GM18505 (cell line): ENCODE data around the gene TRMT2A.

ENCODE experiments used
- ATAC-seq: cut with Tn5 transposase; IDR thresholded peaks from one replicate; pipeline ENCODE4 v1.9.1; 2021; ENCODE audit not compliant: unreplicated experiment
- POLR2A ChIP-seq: IDR thresholded peaks from 4 replicates; pipeline ENCODE4 v1.6.1; 2011; ENCODE audit warnings: borderline replicate concordance; ENCODE audit not compliant: insufficient read depth, insufficient read length; ENCODE audit errors: extremely low read depth

The TRMT2A gene

DNA sequence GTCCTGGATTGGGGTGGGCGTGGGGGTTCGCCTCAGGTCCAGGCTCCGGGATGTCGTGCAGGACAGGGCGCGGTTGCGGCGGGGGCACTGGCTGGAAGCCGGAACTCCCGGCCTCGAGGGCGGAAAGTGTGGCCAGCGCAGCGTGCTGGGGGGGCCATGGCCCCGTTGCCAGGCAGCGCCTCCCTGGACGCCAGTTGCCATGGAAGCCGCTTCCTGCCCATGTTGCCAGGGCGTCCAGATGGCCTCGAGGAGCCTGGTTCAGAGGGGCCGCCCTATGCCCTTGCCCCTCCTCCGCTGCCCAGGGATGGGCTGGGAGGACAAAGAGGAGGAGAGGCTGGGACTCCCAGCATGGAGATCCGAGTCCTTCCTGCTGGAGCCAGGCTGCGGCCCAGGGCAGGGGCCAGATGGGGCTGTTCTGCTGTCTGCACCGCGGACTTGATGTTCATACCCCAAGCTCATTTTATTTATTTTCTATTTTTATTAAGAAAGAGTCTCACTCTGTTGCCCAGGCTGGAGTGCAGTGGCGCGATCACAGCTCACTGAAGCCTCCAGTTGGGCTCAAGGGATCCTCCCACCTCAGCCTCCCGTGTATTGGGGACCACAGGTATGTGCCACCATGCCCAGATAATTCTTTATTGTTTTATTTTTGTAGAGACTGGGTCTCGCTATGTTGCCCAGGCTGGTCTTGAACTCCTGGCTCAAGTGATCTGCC, 38.5 kb upstream of the TRMT2A start:
- no peak for TF ChIP-seq POLR2A
- ATAC-seq, result no peak

DNA sequence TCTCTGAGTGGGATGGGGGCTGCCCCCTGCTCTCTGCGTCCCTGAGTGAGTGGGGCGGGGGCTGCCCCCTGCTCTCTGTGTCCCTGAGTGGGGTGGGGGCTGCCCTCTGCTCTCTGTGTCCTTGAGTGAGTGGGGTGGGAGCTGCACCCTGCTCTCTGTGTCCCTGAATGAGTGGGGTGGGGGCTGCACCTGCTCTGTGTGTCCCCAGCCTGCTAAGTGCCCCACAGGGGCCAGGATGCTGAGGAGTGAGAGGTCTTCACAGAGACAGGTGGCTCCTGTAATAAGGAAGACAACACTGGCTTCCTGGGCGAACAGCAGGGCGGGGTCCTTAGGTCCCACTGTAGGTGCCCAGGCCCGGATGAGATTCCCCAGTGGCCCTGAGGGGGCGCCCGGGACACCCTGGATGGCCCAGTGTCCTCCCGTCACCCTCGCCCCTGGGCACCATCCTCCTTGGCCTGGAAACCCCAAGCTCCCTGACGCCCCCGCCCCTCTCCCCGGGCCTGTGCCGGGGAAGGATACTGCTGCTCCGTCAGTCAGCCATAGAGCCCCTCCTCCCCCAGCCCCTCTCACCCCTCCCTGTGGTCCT, 37.7 kb upstream of the TRMT2A start:
- no peak for TF ChIP-seq POLR2A
- no peak for ATAC-seq

DNA sequence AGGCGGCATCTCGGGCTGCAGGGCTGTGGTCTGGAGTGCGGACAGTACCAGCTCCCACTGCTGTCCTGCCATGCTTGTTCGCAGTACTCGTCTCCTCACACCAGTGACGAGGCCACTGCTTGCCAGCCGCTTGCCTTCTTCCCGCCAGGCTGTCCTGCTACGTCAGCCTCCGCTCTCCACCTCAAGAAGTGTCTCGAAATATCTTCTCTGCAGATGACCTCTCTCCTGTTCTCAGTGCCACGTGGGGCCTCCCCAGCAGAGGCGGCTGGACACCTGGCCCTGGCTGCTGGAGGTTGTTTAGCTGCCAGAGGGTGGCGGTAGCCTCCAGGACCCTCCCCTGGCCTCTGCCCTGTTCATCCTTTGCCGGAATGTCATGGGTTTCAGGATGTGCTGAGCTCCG, 36.9 kb upstream of the TRMT2A start:
- no peak for TF ChIP-seq POLR2A
- ATAC-seq, result no peak

DNA sequence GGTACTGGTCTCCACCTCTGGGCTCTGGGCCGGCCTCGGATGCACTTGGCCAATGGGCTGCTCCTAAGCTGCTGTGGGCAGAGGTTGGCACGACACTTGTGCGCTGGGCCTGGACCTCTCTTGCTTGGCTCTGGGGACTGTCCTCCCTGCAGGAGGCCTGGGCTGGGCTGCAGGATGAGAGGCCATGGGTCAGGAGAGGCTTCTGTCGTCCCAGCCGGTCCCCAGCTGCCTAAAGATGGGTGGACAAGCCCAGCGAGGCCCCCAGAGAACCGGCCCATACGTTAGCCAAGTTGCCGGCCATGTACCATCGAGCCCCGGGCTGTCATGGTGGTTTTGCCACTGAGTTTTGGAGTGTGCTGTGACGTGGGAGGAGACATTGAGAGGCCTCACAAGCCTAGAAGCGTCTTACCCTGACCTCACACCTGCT, 35.5 kb upstream of the TRMT2A start:
- ATAC-seq, result no peak
- TF ChIP-seq POLR2A, result no peak

DNA sequence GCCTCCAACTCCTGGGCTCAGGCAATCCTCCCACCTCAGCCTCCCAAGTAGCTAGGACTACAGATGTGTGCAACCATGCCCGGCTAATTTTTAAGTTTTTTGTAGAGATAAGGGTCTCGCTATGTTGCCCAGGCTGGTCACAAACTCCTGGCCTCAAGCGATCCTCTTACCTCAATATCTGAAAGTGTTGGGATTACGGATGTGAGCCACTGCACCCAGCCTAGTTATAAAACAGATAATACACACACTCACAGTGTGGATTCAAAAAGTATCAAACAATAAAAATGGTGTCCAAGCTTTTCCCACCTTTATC, 34.2 kb upstream of the TRMT2A start:
- TF ChIP-seq POLR2A, result no peak
- ATAC-seq, result no peak

DNA sequence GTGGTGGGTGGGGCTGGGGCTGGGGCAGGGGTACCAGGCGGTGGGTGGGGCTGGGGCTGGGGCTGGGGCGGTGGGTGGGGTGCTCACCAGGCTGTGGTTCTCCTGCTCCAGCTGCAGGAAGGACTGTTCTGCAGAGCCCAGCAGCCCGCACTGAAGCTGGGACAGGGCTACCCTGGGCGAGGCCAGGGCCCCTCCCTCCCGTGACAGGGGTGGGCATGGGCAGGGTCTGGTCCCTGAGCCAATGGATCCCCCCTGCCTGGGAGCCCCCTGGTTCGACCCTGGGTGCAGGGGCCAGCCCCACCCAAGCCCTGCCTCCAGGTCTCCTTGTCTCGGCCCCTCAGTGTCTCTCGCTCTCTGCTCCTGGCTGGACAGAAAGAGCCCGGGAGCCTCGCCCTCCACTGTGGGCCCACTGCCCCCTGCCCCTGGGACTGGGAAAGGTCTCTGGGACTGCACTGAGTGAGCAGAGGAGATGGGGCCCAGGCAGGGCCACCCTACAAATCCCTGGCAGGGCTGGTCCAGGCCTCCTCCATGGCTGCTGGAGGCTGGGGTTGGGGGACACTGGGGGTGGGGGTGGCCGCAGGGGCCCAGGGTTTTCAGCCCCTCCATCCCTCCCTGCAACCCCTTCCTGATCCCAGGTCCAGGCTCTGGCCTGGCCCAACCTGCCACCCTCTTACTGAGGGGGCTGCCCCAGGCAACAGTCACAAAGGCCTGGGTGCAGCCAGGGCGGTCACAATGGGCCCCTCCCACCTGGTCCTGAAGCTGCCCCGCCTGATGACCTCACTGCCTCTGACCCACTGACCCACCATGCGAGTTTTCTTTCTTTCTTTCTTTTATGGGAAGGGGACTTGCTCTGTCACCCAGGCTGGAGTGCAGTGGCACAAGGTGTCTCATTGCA, 33.6 kb upstream of the TRMT2A start, which contains the start of gene CCDC188:
Gene CCDC188, minus strand, starts transcription at position 675 of the 895 bp plus-strand sequence. Its CDS starts 69 bp downstream, at position 606.
- TF ChIP-seq POLR2A, result no peak
- no peak for ATAC-seq

DNA sequence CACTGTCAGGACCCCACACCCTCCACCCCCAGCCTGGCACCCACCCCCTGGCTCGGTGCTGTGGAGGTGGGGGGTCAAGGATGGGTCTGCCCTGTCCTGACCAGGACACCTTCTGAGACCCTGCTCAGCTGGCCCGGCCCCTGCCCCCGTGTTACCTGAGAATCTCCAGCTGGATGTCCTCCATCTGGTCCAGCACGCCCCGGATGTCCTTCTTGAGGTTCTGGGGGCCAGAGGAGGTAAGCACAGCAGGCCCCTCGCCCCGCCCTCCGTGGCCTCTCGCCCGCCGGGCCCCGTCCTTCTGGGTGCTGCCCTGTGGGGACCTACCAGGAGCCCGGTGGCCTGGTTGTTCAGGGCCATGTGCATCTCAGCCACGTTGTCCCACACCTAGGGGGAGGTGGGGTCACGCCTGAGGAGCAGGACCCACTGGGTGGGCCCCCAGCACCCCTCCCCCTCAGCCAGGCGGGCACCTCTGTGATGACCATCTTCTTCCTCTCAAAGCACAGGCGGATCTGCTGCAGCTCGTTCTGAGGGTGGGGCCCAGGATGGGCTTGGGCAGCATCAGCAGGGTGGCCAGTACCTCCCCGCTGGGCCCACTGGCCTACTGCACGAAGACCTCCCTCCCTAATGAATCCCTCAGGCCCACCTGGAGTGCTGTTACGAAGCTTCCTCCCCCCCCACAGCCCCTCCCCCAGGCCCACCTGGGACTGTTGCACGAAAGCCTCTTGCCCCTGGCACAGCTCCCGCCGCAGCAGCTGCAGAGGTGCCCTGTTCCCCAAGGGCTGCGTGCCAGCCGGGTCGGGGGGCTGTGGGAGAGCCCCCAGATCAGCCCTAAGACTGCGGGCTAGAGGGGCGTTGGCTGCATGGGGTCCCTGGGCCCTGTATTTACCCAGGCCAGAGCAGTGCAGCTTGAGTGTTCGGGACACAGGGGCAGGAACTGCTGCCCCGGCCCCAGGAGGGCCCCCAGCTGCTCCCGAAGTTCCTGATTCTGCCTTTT, 32.5 kb upstream of the TRMT2A start:
- no peak for ATAC-seq
- TF ChIP-seq POLR2A, result no peak

DNA sequence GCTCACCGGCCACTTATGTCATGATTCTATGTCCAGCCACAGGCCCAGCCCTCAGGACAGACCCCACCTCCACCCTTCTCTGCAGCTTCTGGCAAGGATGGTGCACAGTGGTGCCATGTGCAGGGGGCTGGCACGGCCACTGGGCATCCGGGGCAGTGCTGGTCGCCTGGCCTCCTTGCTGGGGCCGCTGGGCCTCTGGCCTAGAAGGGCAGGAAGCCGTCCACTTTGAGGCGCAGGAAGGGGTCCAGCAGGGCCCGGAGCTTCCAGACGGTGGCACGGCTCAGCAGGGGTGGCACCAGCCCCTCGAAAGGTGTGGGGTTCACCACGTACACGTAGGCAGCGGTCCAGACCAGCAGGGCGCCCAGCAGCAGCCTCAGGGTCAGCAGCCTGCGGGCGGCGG, 31.4 kb upstream of the TRMT2A start:
- ATAC-seq, result no peak
- no peak for TF ChIP-seq POLR2A

DNA sequence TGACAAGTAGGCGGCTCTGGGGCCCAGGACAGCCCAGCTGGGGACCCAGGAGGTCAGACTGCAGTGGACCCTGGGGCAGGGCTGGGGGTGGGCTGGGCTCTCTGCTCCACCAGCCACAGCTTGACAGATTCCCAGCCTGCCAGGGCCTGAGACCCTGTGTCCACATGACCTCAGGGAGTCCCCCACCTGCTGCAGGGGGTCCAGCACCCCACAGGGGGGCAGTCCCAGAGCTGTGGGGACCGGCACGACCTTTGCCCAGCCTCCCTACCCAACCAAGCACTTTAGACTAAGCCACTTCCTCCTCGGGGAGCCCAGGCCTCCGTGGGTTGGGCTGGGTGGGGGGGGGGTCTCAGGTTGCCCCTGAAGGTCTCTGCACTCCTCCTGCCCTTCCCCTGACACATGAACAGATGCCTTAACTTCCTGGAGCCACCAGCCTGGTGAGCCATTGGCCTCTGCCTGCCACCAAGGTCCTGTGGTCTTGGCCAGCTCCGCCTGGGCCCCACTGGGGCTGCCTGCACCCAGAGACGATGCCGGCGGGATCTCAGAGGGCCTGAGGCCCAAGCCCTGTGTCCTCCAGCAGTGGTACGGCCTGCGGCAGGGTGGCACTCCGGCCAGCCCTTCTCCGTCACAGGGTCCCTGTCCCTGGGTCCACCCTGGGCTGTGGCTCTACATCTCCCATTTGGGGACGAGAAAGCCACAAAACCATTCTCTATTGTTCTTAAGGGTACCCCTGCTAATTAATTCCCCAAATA, 30.4 kb upstream of the TRMT2A start:
- ATAC-seq, result no peak
- no peak for TF ChIP-seq POLR2A

DNA sequence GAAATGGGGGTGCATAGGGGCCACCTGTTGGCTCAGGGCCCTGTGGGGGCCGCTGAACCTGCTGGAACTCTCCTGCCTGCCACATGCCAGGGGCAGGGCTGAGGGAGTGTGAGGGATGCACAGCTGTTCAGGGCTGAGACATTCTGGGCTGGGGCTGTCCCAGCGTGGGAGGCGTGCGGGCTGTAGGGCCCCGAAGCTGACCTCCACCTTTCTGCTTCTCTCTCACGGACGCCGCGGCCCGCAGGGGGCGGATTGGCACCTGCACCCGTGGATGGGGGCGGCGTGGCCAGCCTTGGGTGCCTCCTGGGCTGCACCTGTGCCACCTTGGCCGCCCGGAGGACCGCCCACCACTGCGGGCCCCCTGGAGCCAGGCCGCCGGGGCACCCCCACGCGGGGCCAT, 29.8 kb upstream of the TRMT2A start:
- no peak for ATAC-seq
- TF ChIP-seq POLR2A, result no peak

DNA sequence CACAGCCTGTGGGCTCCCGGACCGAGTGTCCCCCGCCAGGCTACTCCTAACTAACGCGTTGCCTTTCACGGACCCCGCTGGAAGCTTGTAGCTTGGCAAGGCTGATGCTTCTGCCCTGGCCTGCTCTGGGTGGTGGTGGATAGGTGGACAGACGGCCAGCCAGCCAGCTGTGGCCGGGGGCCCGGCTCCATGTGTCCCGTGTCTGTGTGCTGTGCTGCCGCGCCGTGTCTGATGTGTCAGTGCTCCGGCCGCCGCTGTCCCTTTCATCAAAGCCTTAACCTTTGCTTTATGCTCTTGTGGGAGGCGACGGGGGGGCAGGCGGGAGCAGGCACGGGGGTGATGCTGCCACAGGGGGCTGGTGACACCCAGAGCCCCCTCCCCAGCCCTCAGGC, 28.8 kb upstream of the TRMT2A start:
- no peak for ATAC-seq
- TF ChIP-seq POLR2A, result no peak

DNA sequence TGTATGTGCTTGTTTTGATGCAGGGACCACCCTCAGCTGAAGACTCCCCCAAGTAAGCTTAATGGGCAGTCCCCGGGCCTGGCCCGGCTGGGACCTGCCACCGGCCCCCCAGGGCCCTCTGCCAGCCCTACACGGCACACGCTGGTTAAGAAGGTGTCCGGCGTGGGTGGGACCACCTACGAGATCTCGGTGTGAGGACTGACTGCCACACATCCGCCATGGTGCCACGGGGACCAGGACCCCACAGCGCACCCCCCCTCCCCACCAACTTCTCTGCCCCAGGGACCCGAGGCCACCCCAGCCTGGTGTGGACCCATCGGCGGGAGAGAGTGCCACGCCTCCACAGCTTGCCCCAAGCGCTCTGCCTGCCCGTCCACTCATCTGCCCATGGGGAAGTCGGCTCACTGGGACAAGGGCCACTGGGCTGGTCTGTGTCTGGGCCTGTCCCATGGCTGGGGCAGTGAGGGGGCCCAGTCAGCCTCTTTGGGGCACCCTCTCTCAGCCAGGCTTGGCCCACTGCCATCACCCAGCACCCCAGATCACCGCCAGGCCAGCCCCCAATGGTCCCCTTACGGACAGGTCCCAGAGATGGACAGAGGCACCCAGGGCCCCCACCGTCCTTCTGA, 28.3 kb upstream of the TRMT2A start:
- ATAC-seq, result no peak
- TF ChIP-seq POLR2A, result no peak
